ENCODE results near the gene ZNF521.

The ZNF521 gene

GRCh38 chr18:25153426-25153825, 198.5 kb downstream of the ZNF521 start:
- no peaks in the 10 kb centered on the region for H3K4me1 ChIP-seq (ENCODE audit: control insufficient read depth, insufficient read depth, low read length)
- H3K9ac ChIP-seq (ENCODE audit: low read length), result no peak overlapping the region
- no peaks in the 10 kb centered on the region for H3K36me3 ChIP-seq (ENCODE audit: control insufficient read depth, insufficient read depth, low read length)
- H3K27me3 ChIP-seq (ENCODE audit: control insufficient read depth, insufficient read depth, low read length), result no peaks in the 10 kb centered on the region
- no peak overlapping the region for H3K4me3 ChIP-seq (ENCODE audit: low read length)
- H3K27ac ChIP-seq (ENCODE audit: low read depth, low read length), result no peak overlapping the region

GRCh38 chr18:25147877-25148488, 204.0 kb downstream of the ZNF521 start:
- Histone ChIP-seq H3K27me3 (ENCODE audit: control insufficient read depth, insufficient read depth, low read length) (no peaks in the 10 kb centered on the region), H3K27ac (ENCODE audit: low read depth, low read length) (no peak overlapping the region), H3K4me3 (ENCODE audit: low read length) (no peak overlapping the region), H3K4me1 (ENCODE audit: control insufficient read depth, insufficient read depth, low read length) (no peaks in the 10 kb centered on the region), H3K36me3 (ENCODE audit: control insufficient read depth, insufficient read depth, low read length) (no peaks in the 10 kb centered on the region), H3K9ac (ENCODE audit: low read length) (no peak overlapping the region)

- Histone ChIP-seq H3K4me1 (ENCODE audit: control insufficient read depth, insufficient read depth, low read length) (no peaks in the 10 kb centered on the region), H3K4me3 (ENCODE audit: low read length) (no peak overlapping the region), H3K27ac (ENCODE audit: low read depth, low read length) (no peak overlapping the region), H3K27me3 (ENCODE audit: control insufficient read depth, insufficient read depth, low read length) (no peaks in the 10 kb centered on the region), H3K9ac (ENCODE audit: low read length) (no peak overlapping the region), H3K36me3 (ENCODE audit: control insufficient read depth, insufficient read depth, low read length) (no peaks in the 10 kb centered on the region)
Measured at GRCh38 chr18:25146512-25146910, 205.5 kb downstream of the ZNF521 start.

- no peaks in the 10 kb centered on the region for H3K4me1 ChIP-seq (ENCODE audit: control insufficient read depth, insufficient read depth, low read length)
- H3K4me3 ChIP-seq (ENCODE audit: low read length), result no peak overlapping the region
- no peak overlapping the region for H3K27ac ChIP-seq (ENCODE audit: low read depth, low read length)
- no peaks in the 10 kb centered on the region for H3K27me3 ChIP-seq (ENCODE audit: control insufficient read depth, insufficient read depth, low read length)
- no peak overlapping the region for H3K9ac ChIP-seq (ENCODE audit: low read length)
- no peaks in the 10 kb centered on the region for H3K36me3 ChIP-seq (ENCODE audit: control insufficient read depth, insufficient read depth, low read length)
Measured at GRCh38 chr18:25145731-25146511, 206.0 kb downstream of the ZNF521 start.

GRCh38 chr18:25144820-25145219, 207.1 kb downstream of the ZNF521 start:
- H3K4me1 ChIP-seq (ENCODE audit: control insufficient read depth, insufficient read depth, low read length), result no peaks in the 10 kb centered on the region
- H3K4me3 ChIP-seq (ENCODE audit: low read length), result no peak overlapping the region
- H3K27ac ChIP-seq (ENCODE audit: low read depth, low read length), result no peak overlapping the region
- H3K36me3 ChIP-seq (ENCODE audit: control insufficient read depth, insufficient read depth, low read length), result no peaks in the 10 kb centered on the region
- H3K9ac ChIP-seq (ENCODE audit: low read length), result no peak overlapping the region
- H3K27me3 ChIP-seq (ENCODE audit: control insufficient read depth, insufficient read depth, low read length), result no peaks in the 10 kb centered on the region

GRCh38 chr18:25141886-25142285, 210.1 kb downstream of the ZNF521 start:
- H3K4me1 ChIP-seq (ENCODE audit: control insufficient read depth, insufficient read depth, low read length), result no peaks in the 10 kb centered on the region
- H3K36me3 ChIP-seq (ENCODE audit: control insufficient read depth, insufficient read depth, low read length), result no peaks in the 10 kb centered on the region
- H3K4me3 ChIP-seq (ENCODE audit: low read length), result no peak overlapping the region
- H3K27ac ChIP-seq (ENCODE audit: low read depth, low read length), result no peak overlapping the region
- H3K27me3 ChIP-seq (ENCODE audit: control insufficient read depth, insufficient read depth, low read length), result no peaks in the 10 kb centered on the region
- no peak overlapping the region for H3K9ac ChIP-seq (ENCODE audit: low read length)

GRCh38 chr18:25141399-25141798, 210.6 kb downstream of the ZNF521 start:
- Histone ChIP-seq H3K9ac (ENCODE audit: low read length) (no peak overlapping the region), H3K36me3 (ENCODE audit: control insufficient read depth, insufficient read depth, low read length) (no peaks in the 10 kb centered on the region), H3K4me3 (ENCODE audit: low read length) (no peak overlapping the region), H3K27me3 (ENCODE audit: control insufficient read depth, insufficient read depth, low read length) (no peaks in the 10 kb centered on the region), H3K27ac (ENCODE audit: low read depth, low read length) (no peak overlapping the region), H3K4me1 (ENCODE audit: control insufficient read depth, insufficient read depth, low read length) (no peaks in the 10 kb centered on the region)

GRCh38 chr18:25140962-25141308, 211.0 kb downstream of the ZNF521 start:
- H3K9ac ChIP-seq (ENCODE audit: low read length), result no peak overlapping the region

GRCh38 chr18:25140124-25140961, 211.6 kb downstream of the ZNF521 start:
- Histone ChIP-seq H3K4me3 (ENCODE audit: low read length) (no peak overlapping the region), H3K27ac (ENCODE audit: low read depth, low read length) (no peak overlapping the region), H3K27me3 (ENCODE audit: control insufficient read depth, insufficient read depth, low read length) (no peaks in the 10 kb centered on the region), H3K36me3 (ENCODE audit: control insufficient read depth, insufficient read depth, low read length) (no peaks in the 10 kb centered on the region), H3K9ac (ENCODE audit: low read length) (no peak overlapping the region), H3K4me1 (ENCODE audit: control insufficient read depth, insufficient read depth, low read length) (no peaks in the 10 kb centered on the region)

More at GRCh38 chr18:25140962-25141308, 211.0 kb downstream of the ZNF521 start:
- no peak overlapping the region for H3K4me3 ChIP-seq (ENCODE audit: low read length)
- no peaks in the 10 kb centered on the region for H3K4me1 ChIP-seq (ENCODE audit: control insufficient read depth, insufficient read depth, low read length)
- H3K36me3 ChIP-seq (ENCODE audit: control insufficient read depth, insufficient read depth, low read length), result no peaks in the 10 kb centered on the region
- no peaks in the 10 kb centered on the region for H3K27me3 ChIP-seq (ENCODE audit: control insufficient read depth, insufficient read depth, low read length)
- no peak overlapping the region for H3K27ac ChIP-seq (ENCODE audit: low read depth, low read length)

GRCh38 chr18:25137197-25137472, 214.8 kb downstream of the ZNF521 start:
- H3K9ac ChIP-seq (ENCODE audit: low read length), result no peak overlapping the region
- H3K4me3 ChIP-seq (ENCODE audit: low read length), result no peak overlapping the region
- no peak overlapping the region for H3K27ac ChIP-seq (ENCODE audit: low read depth, low read length)
- no peaks in the 10 kb centered on the region for H3K4me1 ChIP-seq (ENCODE audit: control insufficient read depth, insufficient read depth, low read length)
- H3K27me3 ChIP-seq (ENCODE audit: control insufficient read depth, insufficient read depth, low read length), result no peaks in the 10 kb centered on the region
- no peaks in the 10 kb centered on the region for H3K36me3 ChIP-seq (ENCODE audit: control insufficient read depth, insufficient read depth, low read length)

GRCh38 chr18:25136416-25137196, 215.4 kb downstream of the ZNF521 start:
- Histone ChIP-seq H3K9ac (ENCODE audit: low read length) (no peak overlapping the region), H3K27me3 (ENCODE audit: control insufficient read depth, insufficient read depth, low read length) (no peaks in the 10 kb centered on the region), H3K4me1 (ENCODE audit: control insufficient read depth, insufficient read depth, low read length) (no peaks in the 10 kb centered on the region), H3K36me3 (ENCODE audit: control insufficient read depth, insufficient read depth, low read length) (no peaks in the 10 kb centered on the region), H3K27ac (ENCODE audit: low read depth, low read length) (no peak overlapping the region), H3K4me3 (ENCODE audit: low read length) (no peak overlapping the region)

GRCh38 chr18:25134861-25135260, 217.1 kb downstream of the ZNF521 start:
- Histone ChIP-seq H3K36me3 (ENCODE audit: control insufficient read depth, insufficient read depth, low read length) (no peaks in the 10 kb centered on the region), H3K27me3 (ENCODE audit: control insufficient read depth, insufficient read depth, low read length) (no peaks in the 10 kb centered on the region), H3K4me1 (ENCODE audit: control insufficient read depth, insufficient read depth, low read length) (no peaks in the 10 kb centered on the region), H3K4me3 (ENCODE audit: low read length) (no peak overlapping the region), H3K9ac (ENCODE audit: low read length) (no peak overlapping the region), H3K27ac (ENCODE audit: low read depth, low read length) (no peak overlapping the region)
